ENCODE measurements around the gene GNB5. TPM values are rescaled to one million over a fixed set of nuclear protein-coding genes. Genes with fewer than 3 reads are reported as not detected.
"Not testable (repeated sequence)": the region's sequence is repeated elsewhere in the genome, so short reads cannot be mapped to it uniquely, and the experiment has no call there.

The GNB5 gene
- total RNA-seq, 3 donors from 2014 or later, result 5.5 to 23.0 (median 6.3) TPM

DNA sequence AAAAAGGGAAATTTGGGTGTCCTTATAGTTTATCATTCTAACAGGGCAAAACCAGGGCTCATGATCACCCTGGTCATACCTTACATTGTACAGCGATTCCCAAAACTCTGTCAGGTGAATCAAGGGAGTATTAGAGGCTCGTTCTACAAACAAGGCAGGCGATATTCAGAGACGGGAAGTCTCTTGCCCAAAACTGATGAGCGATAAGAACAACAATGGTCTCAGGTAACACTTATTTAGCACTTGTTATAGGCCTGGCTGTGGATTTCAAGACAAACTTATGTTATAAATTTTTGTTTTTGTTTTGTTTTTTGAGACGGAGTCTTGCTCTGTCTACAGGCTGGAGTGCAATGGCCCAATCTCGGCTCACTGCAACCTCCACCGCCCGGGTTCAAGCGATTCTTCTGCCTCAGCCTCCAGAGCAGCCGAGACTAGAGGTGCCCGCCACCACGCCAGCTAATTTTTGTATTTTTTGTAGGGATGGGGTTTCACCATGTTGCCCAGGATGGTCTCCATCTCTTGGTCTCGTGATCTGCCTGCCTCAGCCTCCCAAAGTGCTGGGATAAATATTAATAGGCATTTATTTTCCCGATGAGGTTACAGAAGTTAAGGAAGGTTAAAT lies 91.4 kb downstream of the GNB5 start:
- no peak for DNase-seq
- Histone ChIP-seq H3K36me3 (ENCODE audit: low read depth) (no peaks in the 10 kb centered on the region), H3K4me3 (no peak overlapping the region), H3K9me3 (no peaks in the 10 kb centered on the region), H3K4me1 (ENCODE audit: low read depth) (peaks cover 7% of the 10 kb centered on the region)
- intact Hi-C loops (cut with DNase I, micrococcal nuclease), result no loop called here
- no peak for ATAC-seq
- TF ChIP-seq, protein P1, sequence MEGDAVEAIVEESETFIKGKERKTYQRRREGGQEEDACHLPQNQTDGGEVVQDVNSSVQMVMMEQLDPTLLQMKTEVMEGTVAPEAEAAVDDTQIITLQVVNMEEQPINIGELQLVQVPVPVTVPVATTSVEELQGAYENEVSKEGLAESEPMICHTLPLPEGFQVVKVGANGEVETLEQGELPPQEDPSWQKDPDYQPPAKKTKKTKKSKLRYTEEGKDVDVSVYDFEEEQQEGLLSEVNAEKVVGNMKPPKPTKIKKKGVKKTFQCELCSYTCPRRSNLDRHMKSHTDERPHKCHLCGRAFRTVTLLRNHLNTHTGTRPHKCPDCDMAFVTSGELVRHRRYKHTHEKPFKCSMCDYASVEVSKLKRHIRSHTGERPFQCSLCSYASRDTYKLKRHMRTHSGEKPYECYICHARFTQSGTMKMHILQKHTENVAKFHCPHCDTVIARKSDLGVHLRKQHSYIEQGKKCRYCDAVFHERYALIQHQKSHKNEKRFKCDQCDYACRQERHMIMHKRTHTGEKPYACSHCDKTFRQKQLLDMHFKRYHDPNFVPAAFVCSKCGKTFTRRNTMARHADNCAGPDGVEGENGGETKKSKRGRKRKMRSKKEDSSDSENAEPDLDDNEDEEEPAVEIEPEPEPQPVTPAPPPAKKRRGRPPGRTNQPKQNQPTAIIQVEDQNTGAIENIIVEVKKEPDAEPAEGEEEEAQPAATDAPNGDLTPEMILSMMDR (IDR thresholded peaks at IDR 0.05), result no peak

DNA sequence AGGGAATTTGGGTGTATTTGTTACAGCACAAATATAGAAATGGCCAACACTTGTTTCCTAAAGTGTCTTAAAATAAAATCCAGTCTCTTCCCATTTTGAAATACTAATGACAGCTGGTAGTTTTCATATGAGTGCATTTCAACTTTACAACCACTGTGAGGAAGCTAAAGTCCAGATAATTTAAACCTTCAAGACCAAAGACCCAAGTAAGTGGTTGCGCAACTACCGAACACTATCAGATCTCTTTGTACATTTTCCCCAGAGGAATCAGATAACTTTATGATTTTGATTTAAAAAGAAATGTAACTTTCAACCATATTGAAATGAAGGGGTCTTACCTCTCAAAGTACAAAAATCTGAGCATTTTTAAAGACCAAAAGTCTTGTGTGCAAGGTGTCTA lies 92.9 kb downstream of the GNB5 start:
- intact Hi-C loops (cut with DNase I, micrococcal nuclease), result no loop called here
- ATAC-seq (no peak), DNase-seq (no peak)
- Histone ChIP-seq H3K4me1 (ENCODE audit: low read depth) (peaks cover 7% of the 10 kb centered on the region), H3K36me3 (ENCODE audit: low read depth) (no peaks in the 10 kb centered on the region), H3K9me3 (no peaks in the 10 kb centered on the region), H3K4me3 (no peak overlapping the region)
- TF ChIP-seq, protein P1 (IDR thresholded peaks at IDR 0.05), result no peak

DNA sequence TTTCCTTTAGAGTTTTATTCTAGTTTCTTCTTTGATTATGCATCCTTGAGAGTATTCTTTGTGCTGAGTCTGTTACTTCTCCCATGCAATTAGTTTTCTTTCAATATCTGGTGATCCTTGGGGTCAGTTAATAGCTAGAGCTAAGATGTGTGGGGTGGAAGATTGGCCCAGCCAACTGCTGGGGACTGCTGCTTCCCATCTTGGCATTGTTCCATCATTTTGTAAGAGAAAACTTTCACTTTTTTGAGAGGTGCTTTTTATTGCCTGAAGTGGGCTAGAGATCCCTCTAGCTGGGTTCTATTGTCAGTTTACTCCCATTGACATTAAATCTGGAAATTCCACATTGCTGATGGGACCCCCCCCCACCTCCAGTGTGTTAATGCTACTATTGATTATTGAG lies 94.0 kb downstream of the GNB5 start:
- no peak for DNase-seq
- TF ChIP-seq, protein P1 (IDR thresholded peaks at IDR 0.05), result no peak
- Histone ChIP-seq H3K36me3 (ENCODE audit: low read depth) (no peaks in the 10 kb centered on the region), H3K4me1 (ENCODE audit: low read depth) (peaks cover 10% of the 10 kb centered on the region), H3K9me3 (no peaks in the 10 kb centered on the region), H3K4me3 (no peak overlapping the region)
- intact Hi-C loops (cut with DNase I, micrococcal nuclease), result no loop called here
- no peak for ATAC-seq

DNA sequence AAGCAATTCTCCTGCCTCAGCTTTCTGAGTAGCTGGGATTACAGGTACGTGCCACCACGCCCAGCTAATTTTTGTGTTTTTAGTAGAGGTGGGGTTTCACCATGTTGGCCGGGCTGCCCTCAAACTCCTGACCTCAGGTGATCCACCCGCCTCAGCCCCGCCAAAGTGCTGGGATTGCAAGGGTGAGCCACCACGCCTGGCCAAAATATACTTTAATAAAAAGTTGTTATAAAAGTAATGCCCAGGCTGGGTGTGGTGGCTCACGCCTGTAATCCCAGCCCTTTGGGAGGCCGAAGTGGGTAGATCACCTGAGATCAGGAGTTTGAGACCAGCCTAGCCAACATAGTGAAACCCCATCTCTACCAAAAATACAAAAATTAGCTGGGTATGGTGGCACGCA lies 94.7 kb downstream of the GNB5 start:
- not testable (repeated sequence) for DNase-seq

DNA sequence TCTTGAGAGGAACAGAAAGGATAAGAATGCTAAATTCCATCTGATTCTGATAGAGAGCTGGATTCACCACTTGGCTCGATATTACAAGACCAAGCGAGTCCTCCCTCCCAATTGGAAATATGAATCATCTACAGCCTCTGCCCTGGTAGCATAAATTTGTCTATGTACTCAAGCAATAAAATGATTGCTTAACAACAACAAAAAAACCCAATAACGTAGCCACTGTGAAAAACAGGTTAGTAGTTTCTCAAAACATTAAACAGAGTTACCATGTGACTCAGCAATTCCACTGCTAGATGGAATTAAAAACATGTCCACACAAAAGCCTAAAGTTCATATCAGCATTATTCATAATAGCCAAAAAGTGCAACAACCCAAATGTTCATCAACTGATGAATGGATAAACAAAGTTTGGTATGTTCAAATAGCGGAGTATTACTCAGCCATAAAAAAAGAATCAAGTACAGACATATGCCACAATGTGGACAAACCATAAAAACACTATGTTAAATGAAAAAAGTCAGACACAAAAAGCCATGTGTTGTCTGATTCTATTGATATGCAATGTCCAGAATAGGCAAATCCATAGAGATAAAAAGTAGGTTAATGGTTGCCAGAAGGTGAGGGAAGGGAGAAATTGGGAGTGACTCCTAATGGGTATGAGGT lies 95.5 kb downstream of the GNB5 start:
- peaks cover 10% of the 10 kb centered on the region for H3K4me1 ChIP-seq (ENCODE audit: low read depth)
- H3K9me3 ChIP-seq, result no peaks in the 10 kb centered on the region
- intact Hi-C loops (cut with DNase I, micrococcal nuclease), result no loop called here
- ATAC-seq, result peak; percentile 84
- H3K4me3 ChIP-seq, result no peak overlapping the region
- no peak for DNase-seq
- H3K36me3 ChIP-seq (ENCODE audit: low read depth), result no peaks in the 10 kb centered on the region
- TF ChIP-seq, protein P1 (IDR thresholded peaks at IDR 0.05), result no peak

More for the DNA sequence above, 94.7 kb downstream of the GNB5 start:
- H3K36me3 ChIP-seq (ENCODE audit: low read depth); H3K4me3 ChIP-seq; H3K9me3 ChIP-seq; intact Hi-C loops (cut with DNase I, micrococcal nuclease); ATAC-seq: not testable (repeated sequence)
- peaks cover 10% of the 10 kb centered on the region for H3K4me1 ChIP-seq (ENCODE audit: low read depth)

DNA sequence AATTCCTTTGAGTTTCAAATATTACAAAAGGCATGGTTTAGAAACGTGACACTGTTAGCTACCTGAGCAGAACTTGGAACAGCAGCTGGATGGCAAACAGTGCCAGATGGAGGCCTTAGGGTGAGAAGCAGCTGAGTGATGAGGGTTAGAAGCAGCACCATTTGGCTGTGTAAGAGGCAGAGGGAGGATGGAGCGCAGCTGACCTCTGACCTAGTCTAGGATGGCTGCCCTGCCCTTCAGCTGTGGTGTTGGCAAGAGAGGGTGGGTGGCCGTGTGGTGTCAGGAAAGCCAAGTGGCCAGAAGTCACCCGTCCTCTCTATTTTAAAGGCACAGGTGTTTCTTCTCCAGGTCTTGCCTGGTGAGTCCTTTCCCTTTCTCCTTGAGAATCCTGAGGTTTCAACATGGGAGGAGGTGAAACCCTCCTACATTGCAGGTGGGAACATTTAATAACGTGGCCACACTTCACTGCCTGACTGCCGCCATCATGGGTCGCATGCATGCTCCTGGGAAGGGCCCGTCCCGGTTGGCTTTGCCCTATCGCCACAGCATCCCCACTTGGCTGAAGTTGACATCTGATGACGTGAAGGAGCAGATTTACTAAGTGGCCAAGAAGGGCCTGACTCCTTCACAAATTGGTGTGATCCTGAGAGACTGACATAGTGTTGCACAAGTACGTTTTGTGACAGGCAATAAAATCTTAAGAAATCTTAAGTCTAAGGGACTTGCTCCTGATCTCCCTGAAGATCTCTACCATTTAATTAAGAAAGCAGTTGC lies 96.2 kb downstream of the GNB5 start:
- ATAC-seq, result peak; percentile 13
- DNase-seq, result no peak

More for the DNA sequence above, 96.2 kb downstream of the GNB5 start:
- intact Hi-C loops (cut with DNase I, micrococcal nuclease), result no loop called here
- peaks cover 10% of the 10 kb centered on the region for H3K4me1 ChIP-seq (ENCODE audit: low read depth)
- no peaks in the 10 kb centered on the region for H3K9me3 ChIP-seq
- H3K4me3 ChIP-seq, result no peak overlapping the region
- H3K36me3 ChIP-seq (ENCODE audit: low read depth), result no peaks in the 10 kb centered on the region
- TF ChIP-seq, protein P1 (IDR thresholded peaks at IDR 0.05), result no peak

Data from mucosa of descending colon (tissue), 3 donors.